GM19455 (cell line): ENCODE measurements around the gene TTBK1.
"Not testable (repeated sequence)": the region's sequence is repeated elsewhere in the genome, so short reads cannot be mapped to it uniquely, and the experiment has no call there.

ENCODE experiments used
- ATAC-seq: cut with Tn5 transposase; IDR thresholded peaks from one replicate; pipeline ENCODE4 v1.9.1; 2021; ENCODE audit not compliant: unreplicated experiment

TTBK1 gene

GRCh38 chr6:43301081-43301870 lies 58.0 kb downstream of the TTBK1 start:
- no peak for ATAC-seq

- ATAC-seq: no peak
Measured at GRCh38 chr6:43302126-43302525, 58.8 kb downstream of the TTBK1 start.

- not testable (repeated sequence) for ATAC-seq
Measured at GRCh38 chr6:43303006-43303405, 59.7 kb downstream of the TTBK1 start.

GRCh38 chr6:43303751-43304331 lies 60.6 kb downstream of the TTBK1 start:
- no peak for ATAC-seq

GRCh38 chr6:43304361-43304760 lies 61.1 kb downstream of the TTBK1 start:
- no peak for ATAC-seq

- no peak for ATAC-seq
Measured at GRCh38 chr6:43304882-43305281, 61.6 kb downstream of the TTBK1 start.

GRCh38 chr6:43306086-43306485 lies 62.8 kb downstream of the TTBK1 start:
- no peak for ATAC-seq

- ATAC-seq: no peak
Measured at GRCh38 chr6:43307451-43308100, 64.3 kb downstream of the TTBK1 start.

GRCh38 chr6:43308101-43308989 lies 65.1 kb downstream of the TTBK1 start, which contains the start of gene CRIP3:
TSS of gene CRIP3 (minus strand) at chr6:43308826. CDS start at chr6:43308792, 34 bp downstream.
- no peak for ATAC-seq

- ATAC-seq: no peak
Measured at GRCh38 chr6:43308990-43309477, 65.8 kb downstream of the TTBK1 start.

GRCh38 chr6:43310134-43310533 lies 66.9 kb downstream of the TTBK1 start:
- ATAC-seq: no peak

GRCh38 chr6:43310624-43311023 lies 67.3 kb downstream of the TTBK1 start:
- no peak for ATAC-seq

GRCh38 chr6:43311666-43312065 lies 68.4 kb downstream of the TTBK1 start:
- ATAC-seq: no peak

GRCh38 chr6:43313813-43314212 lies 70.5 kb downstream of the TTBK1 start:
- no peak for ATAC-seq

- no peak for ATAC-seq
Measured at GRCh38 chr6:43318011-43318410, 74.7 kb downstream of the TTBK1 start.

GRCh38 chr6:43325876-43326275 lies 82.6 kb downstream of the TTBK1 start:
- ATAC-seq: no peak

- no peak for ATAC-seq
Measured at GRCh38 chr6:43328528-43328927, 85.2 kb downstream of the TTBK1 start.

GRCh38 chr6:43331470-43331869 lies 88.2 kb downstream of the TTBK1 start:
- ATAC-seq: no peak

- no peak for ATAC-seq
Measured at GRCh38 chr6:43331891-43332290, 88.6 kb downstream of the TTBK1 start.

- no peak for ATAC-seq
Measured at GRCh38 chr6:43334466-43335095, 91.3 kb downstream of the TTBK1 start.
